Brain pericyte (primary cell): ENCODE results near the gene KIFAP3.
"Not testable (repeated sequence)": the region's sequence is repeated elsewhere in the genome, so short reads cannot be mapped to it uniquely, and the experiment has no call there.

Experiments
- DNase-seq: peaks from one replicate; pipeline ENCODE4 v3.0.0-alpha.2; 2012; ENCODE audit warnings: low read depth, low spot score

The KIFAP3 gene

GRCh38 chr1:170074250-170075157, at the start of gene KIFAP3:
Gene KIFAP3, minus strand, starts transcription at chr1:170074695. Its CDS starts 228 bp downstream, at chr1:170074467.
- peak; percentile 89 for DNase-seq

GRCh38 chr1:170122366-170122765, 47.9 kb upstream of the KIFAP3 start:
- no peak for DNase-seq

GRCh38 chr1:170114906-170115305, 40.4 kb upstream of the KIFAP3 start:
- no peak for DNase-seq

- DNase-seq, result not testable (repeated sequence)
These were observed 38.6 kb upstream of the KIFAP3 start for GRCh38 chr1:170113140-170113539.

GRCh38 chr1:170097449-170097948, 23.0 kb upstream of the KIFAP3 start:
- no peak for DNase-seq

- no peak for DNase-seq
These were observed 22.4 kb upstream of the KIFAP3 start for GRCh38 chr1:170096806-170097340.

- DNase-seq, result no peak
These were observed 21.7 kb upstream of the KIFAP3 start for GRCh38 chr1:170095976-170096748.

GRCh38 chr1:170094697-170095616, 20.5 kb upstream of the KIFAP3 start:
- DNase-seq, result not testable (repeated sequence)

- no peak for DNase-seq
These were observed 12.0 kb upstream of the KIFAP3 start for GRCh38 chr1:170086399-170087032.

- DNase-seq, result no peak
These were observed 10.6 kb upstream of the KIFAP3 start for GRCh38 chr1:170085091-170085490.

- DNase-seq, result no peak
These were observed 4.2 kb upstream of the KIFAP3 start for GRCh38 chr1:170078610-170079189.

GRCh38 chr1:170077926-170078325, 3.4 kb upstream of the KIFAP3 start:
- no peak for DNase-seq

- not testable (repeated sequence) for DNase-seq
These were observed 2.5 kb upstream of the KIFAP3 start for GRCh38 chr1:170076952-170077351.

GRCh38 chr1:170076199-170076598, 1.7 kb upstream of the KIFAP3 start:
- DNase-seq, result no peak

- DNase-seq, result no peak
These were observed 691 bp upstream of the KIFAP3 start for GRCh38 chr1:170075186-170075585.

GRCh38 chr1:170073893-170074249, 624 bp downstream of the KIFAP3 start:
- DNase-seq, result no peak

- DNase-seq, result no peak
These were observed 3.1 kb downstream of the KIFAP3 start for GRCh38 chr1:170071378-170071777.

GRCh38 chr1:170068923-170069322, 5.6 kb downstream of the KIFAP3 start:
- no peak for DNase-seq

GRCh38 chr1:170067253-170067819, 7.2 kb downstream of the KIFAP3 start:
- DNase-seq, result no peak

GRCh38 chr1:170064821-170065220, 9.7 kb downstream of the KIFAP3 start:
- no peak for DNase-seq
